Epithelial cell of proximal tubule (primary cell): ENCODE results near the gene RAD51B. TPM values are rescaled to one million over a fixed set of nuclear protein-coding genes. Genes with fewer than 3 reads are reported as not detected.
"Not testable (repeated sequence)": the region's sequence is repeated elsewhere in the genome, so short reads cannot be mapped to it uniquely, and the experiment has no call there.

Experiments
- DNase-seq: peaks from one replicate; pipeline ENCODE4 v3.0.0-alpha.2; 2011; ENCODE audit warnings: low read depth
- H3K4me3 ChIP-seq: 2 replicates; pipeline ENCODE4 v1.5.1; 2011; ENCODE audit warnings: low read depth, mild to moderate bottlenecking, low read length
- total RNA-seq: library from RNA; depleted of rRNA; stranded (reverse); fragments of >200 nt; gene quantifications from 2 replicates; pipeline ENCODE4 v1.2.3, GENCODE V29; 2015
- TF ChIP-seq, protein P1 (sequence below): conservative IDR thresholded peaks from 2 replicates; pipeline ENCODE4 v1.5.1; 2012; ENCODE audit warnings: low read depth, mild to moderate bottlenecking, low read length

The RAD51B gene
- total RNA-seq, 1 donor from 2014 or later, result 6.3 TPM

DNA sequence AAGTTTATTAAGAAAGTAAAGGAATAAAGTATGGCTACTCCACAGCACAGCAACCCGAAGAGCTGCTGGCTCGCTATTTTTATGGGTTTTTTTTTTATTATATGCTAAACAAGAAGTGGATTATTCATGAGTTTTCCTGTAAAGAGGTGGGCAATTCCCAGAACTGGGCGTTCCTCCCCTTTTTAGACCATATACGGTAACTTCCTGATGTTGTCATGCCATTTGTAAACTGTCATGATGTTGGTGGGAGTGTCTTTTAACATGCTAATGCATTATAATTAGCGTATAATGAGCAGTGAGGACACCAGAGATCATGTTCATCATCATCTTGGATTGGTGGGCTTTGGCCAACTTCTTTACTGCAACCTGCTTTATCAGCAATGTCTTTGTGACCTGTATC lies 600.8 kb downstream of the RAD51B start:
- no peak for DNase-seq
- TF ChIP-seq, protein P1, sequence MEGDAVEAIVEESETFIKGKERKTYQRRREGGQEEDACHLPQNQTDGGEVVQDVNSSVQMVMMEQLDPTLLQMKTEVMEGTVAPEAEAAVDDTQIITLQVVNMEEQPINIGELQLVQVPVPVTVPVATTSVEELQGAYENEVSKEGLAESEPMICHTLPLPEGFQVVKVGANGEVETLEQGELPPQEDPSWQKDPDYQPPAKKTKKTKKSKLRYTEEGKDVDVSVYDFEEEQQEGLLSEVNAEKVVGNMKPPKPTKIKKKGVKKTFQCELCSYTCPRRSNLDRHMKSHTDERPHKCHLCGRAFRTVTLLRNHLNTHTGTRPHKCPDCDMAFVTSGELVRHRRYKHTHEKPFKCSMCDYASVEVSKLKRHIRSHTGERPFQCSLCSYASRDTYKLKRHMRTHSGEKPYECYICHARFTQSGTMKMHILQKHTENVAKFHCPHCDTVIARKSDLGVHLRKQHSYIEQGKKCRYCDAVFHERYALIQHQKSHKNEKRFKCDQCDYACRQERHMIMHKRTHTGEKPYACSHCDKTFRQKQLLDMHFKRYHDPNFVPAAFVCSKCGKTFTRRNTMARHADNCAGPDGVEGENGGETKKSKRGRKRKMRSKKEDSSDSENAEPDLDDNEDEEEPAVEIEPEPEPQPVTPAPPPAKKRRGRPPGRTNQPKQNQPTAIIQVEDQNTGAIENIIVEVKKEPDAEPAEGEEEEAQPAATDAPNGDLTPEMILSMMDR, result no peak
- H3K4me3 ChIP-seq, result no peak overlapping the region

DNA sequence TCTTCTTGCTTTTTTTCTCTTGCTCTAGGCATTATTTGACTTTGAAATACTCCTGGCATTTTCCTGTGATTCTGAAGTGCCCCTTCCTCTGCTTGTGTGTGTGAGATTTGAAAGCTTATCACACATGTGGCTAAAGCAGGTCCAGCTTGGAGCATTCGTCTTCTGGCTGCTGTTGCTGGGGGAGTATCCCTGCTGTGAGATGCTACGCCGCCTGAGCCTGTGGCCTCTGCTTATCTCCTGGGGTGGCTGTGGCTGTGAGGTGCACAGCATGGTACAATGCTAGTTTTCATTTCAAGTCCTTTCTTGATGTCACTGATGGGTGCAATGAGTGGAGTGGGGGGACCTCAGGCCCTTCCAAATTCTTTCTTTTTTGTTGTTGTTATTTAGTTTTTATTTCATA lies 601.5 kb downstream of the RAD51B start:
- no peak for DNase-seq
- H3K4me3 ChIP-seq, result no peak overlapping the region
- TF ChIP-seq, protein P1, result no peak

DNA sequence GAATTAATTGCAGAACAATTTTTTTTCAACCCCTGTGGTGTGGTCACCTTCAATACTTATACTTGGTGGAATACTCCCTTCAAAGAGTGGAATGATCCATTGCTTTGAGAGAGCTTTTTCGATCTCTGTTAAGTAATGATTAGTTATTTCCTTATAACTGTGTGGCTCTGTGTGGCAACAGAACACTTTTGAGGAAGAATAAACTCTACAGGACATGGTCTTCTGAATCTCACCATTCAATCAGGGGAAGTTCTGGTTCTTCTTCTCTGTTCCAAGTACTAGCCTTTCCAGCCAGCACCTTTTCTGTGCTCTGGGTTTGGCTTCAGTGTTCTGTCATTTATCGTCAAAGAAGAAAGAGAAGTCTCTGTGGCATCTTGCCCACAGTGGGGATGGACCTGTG lies 604.1 kb downstream of the RAD51B start:
- H3K4me3 ChIP-seq, result no peak overlapping the region
- TF ChIP-seq, protein P1, result no peak
- DNase-seq, result no peak

DNA sequence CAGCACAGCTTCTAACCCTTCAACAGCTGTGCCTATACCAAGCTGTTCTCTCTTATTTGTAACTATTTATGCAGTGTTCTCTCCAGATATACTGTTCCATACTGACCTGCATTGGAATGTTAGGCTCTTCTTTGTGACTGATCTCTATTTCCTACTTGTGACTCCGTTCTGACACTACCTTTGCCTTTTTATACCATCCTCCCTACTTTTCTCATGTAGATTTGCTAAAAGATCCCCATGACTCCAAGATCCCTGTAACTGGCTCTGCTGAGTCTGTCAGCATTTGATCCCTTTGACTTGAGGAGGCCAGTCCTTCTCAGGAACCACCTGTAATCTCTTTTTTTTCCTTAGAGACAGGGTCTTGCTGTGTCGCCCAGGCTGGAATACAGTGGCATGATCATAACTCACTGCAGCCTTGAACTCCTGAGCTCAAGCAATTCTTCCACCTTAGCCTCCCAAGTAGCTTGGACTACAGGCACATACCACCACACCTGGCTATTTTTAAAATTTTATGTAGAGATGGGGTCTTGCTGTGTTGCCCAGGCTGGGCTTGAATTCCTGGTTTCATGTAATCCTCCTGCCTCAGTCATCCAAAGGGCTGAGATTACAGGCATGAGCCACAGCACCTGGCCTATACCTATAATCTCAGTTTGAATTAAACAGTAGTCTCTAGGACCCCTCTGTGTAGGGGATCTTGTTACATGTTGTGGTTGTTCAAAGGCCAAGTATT lies 605.0 kb downstream of the RAD51B start:
- H3K4me3 ChIP-seq, result no peak overlapping the region
- TF ChIP-seq, protein P1, result no peak
- DNase-seq, result no peak

DNA sequence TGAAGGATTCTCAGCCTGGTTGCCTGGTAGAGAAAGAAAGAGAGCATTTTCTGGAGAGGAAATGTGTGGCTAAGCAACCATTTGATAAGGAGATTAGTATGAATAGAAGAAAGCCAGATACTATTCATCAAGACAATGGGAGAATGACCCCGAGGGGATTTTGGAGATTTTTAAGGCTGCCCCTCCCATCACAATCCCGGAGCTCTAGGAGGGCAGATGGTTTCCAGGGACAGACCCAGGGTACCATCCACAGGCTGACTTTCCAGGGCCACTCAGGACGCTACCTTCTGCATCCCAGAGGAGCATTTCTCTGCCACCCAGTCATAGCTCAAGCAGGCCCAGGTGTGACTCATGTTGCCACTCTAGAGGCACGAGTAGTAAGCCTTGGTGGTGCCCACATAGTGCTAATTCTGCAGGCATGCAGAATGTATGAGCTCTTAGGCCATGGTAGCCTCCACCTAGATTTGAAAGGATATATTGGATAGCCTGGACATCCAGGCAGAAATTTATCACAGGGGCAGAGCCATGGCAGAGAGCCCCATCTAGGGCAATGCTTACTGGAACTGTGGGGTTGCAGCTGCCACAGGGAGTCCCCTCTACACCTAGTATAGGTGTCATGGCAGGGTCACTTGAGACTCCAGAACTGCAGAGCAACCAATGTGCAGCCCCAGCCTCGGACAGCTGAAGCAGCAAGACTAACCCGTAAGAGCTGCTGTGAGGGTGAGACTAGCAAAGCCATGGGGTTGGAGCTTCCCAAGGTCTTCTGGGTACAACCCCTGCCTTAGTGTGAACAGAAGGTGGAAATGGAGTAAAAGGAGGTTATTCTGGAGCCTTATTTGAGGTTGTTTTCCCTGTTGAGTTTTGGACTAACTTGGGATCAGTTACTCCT lies 607.3 kb downstream of the RAD51B start:
- DNase-seq, result no peak
- TF ChIP-seq, protein P1, result no peak
- H3K4me3 ChIP-seq, result no peak overlapping the region

DNA sequence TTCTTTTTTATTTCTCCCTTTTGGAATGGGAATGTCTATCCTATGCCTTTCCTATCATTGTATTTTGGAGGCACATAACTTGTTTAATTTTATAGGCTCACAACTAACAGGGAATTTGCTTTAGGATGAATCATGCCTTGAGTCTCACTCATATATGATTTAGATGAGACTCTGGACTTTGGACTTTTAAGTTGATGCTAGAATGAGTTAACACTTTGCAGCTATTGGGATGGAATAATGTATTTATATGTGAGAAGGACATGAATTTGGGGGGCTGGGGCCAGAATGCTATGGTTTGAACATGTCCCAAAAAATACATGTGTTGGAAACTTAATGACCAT lies 607.9 kb downstream of the RAD51B start:
- no peak overlapping the region for H3K4me3 ChIP-seq
- no peak for DNase-seq
- TF ChIP-seq, protein P1, result no peak

DNA sequence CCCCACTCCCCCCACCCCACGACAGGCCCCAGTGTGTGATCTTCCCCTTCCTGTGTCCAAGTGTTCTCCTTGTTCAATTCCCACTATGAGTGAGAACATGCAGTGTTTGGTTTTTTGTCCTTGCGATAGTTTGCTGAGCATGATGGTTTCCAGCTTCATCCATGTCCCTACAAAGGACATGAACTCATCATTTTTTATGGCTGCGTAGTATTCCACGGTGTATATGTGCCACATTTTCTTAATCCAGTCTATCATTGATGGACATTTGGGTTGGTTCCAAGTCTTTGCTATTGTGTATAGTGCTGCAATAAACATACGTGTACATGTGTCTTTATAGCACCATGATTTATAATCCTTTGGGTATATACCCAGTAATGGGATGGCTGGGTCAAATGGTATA lies 609.3 kb downstream of the RAD51B start:
- not testable (repeated sequence) for DNase-seq, H3K4me3 ChIP-seq

DNA sequence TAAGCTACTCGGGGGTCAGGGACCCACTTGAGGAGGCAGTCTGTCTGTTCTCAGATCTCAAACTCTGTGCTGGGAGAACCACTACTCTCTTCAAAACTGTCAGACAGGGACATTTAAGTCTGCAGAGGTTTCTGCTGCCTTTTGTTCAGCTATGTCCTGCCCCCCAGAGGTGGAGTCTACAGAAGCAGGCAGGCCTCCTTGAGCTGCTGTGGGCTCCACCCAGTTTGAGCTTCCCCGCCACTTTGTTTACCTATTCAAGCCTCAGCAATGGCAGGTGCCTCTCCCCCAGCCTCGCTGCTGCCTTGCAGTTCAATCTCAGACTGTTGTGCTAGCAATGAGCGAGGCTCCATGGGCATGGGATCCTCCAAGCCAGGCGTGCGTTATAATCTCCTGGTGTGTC lies 614.6 kb downstream of the RAD51B start:
- not testable (repeated sequence) for DNase-seq, H3K4me3 ChIP-seq

DNA sequence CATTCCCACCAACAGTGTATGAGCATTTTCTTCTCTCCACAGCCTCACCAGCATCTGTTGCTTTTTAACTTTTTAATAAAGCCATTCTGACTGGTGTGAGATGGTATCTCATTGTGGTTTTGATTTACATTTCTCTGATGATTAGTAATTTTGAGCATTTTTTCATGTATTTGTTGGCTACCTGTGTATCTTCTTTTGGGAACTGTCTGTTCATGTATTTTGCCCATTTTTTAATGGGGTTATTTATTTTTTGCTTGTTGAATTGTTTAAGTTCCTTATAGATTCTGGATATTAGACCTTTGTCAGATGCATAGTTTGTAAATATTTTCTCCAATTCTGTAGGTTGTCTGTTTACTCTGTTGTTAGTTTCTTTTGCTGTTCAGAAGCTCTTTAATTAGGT lies 616.1 kb downstream of the RAD51B start:
- DNase-seq, H3K4me3 ChIP-seq: not testable (repeated sequence)
